AG04450 (cell line): Measurements from ENCODE around the gene DNAJC7. TPM values are rescaled to one million over a fixed set of nuclear protein-coding genes. Genes with fewer than 3 reads are reported as not detected.

Experiments
- CTCF ChIA-PET: fragments of 300-600, 350-600 bp; formaldehyde crosslinking; extraction: SDS; loops from one replicate; lab custom pipeline; 2022; ENCODE audit warnings: antibody characterized with exemption, inconsistent platforms; lab: Charles Lee
- POLR2A ChIA-PET: fragments of 350-600 bp; formaldehyde crosslinking; extraction: SDS; loops from one replicate; lab custom pipeline; 2021; ENCODE audit warnings: antibody characterized with exemption, inconsistent platforms; lab: Yijun Ruan, JAX
- DNase-seq: peaks from one replicate; pipeline ENCODE4 v3.0.0-alpha.2; 2011; ENCODE audit warnings: low read depth, low spot score
- H3K27ac ChIP-seq: one replicate; pipeline ENCODE4 v1.5.1; 2012; ENCODE audit warnings: low read depth, low read length, control low read depth
- H3K27me3 ChIP-seq: one replicate; pipeline ENCODE4 v1.6.0; 2012; ENCODE audit warnings: low read length; ENCODE audit not compliant: control insufficient read depth, insufficient read depth
- H3K4me3 ChIP-seq: 2 replicates; pipeline ENCODE4 v1.5.1; 2011; ENCODE audit warnings: mild to moderate bottlenecking, low read depth, low read length, control low read depth
- H3K9me3 ChIP-seq: 2 replicates; pipeline ENCODE4 v1.5.1; 2012; ENCODE audit warnings: low read length; ENCODE audit not compliant: control insufficient read depth, insufficient read depth
- polyA plus RNA-seq: library from polyadenylated mRNA; depleted of rRNA; stranded (reverse); fragments of >200 nt; gene quantifications from 2 replicates; pipeline ENCODE4 v1.2.3, GENCODE V29; 2011
- TF ChIP-seq, protein P1 (sequence below): IDR thresholded peaks from 2 replicates; pipeline ENCODE4 v1.5.1; 2011; ENCODE audit warnings: low read depth, low read length, control low read depth, inconsistent platforms

The DNAJC7 gene
- polyA plus RNA-seq, 1 experiment = 66.4 TPM

DNA sequence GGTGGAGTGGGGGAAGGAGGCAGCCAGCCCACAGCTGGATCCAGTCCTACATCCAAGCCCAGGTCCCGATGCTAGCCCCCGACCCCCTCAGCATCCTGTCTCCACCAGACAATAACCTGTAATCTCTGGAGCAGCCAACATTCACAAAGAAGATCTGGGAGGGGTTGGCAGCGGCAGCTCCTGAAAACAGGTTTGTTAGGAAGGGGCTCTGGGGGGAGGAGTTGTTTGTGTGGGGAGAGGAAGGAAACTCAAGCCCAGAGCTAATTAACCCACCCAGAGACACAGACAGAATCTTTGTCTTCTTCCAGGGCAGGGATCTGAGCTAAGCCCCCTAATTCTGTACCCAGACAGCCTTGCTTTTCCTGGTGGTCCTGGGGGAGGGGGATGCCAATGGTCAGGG is 37.8 kb upstream of the DNAJC7 start:
- no peak overlapping the region for H3K27ac ChIP-seq
- peaks cover 72% of the 10 kb centered on the region for H3K27me3 ChIP-seq
- POLR2A ChIA-PET = interaction anchor here (0.9 kb wide), 1 partner anchor 9 kb away, joined by 3 read pairs; no protein-coding TSS in a partner anchor
- no peak for DNase-seq
- 0 out of 2 replicates have a peak, but pooled peaks cover 4% of the 10 kb centered on the region for H3K9me3 ChIP-seq
- CTCF ChIA-PET = interaction anchor here (1.0 to 2.9 kb wide), 4 partner anchors 11 to 46 kb away, joined by 3 to 12 read pairs (median 4); partner anchors contain the start of gene NKIRAS2
- H3K4me3 ChIP-seq = no peak overlapping the region
- TF ChIP-seq, protein P1, sequence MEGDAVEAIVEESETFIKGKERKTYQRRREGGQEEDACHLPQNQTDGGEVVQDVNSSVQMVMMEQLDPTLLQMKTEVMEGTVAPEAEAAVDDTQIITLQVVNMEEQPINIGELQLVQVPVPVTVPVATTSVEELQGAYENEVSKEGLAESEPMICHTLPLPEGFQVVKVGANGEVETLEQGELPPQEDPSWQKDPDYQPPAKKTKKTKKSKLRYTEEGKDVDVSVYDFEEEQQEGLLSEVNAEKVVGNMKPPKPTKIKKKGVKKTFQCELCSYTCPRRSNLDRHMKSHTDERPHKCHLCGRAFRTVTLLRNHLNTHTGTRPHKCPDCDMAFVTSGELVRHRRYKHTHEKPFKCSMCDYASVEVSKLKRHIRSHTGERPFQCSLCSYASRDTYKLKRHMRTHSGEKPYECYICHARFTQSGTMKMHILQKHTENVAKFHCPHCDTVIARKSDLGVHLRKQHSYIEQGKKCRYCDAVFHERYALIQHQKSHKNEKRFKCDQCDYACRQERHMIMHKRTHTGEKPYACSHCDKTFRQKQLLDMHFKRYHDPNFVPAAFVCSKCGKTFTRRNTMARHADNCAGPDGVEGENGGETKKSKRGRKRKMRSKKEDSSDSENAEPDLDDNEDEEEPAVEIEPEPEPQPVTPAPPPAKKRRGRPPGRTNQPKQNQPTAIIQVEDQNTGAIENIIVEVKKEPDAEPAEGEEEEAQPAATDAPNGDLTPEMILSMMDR = no peak

DNA sequence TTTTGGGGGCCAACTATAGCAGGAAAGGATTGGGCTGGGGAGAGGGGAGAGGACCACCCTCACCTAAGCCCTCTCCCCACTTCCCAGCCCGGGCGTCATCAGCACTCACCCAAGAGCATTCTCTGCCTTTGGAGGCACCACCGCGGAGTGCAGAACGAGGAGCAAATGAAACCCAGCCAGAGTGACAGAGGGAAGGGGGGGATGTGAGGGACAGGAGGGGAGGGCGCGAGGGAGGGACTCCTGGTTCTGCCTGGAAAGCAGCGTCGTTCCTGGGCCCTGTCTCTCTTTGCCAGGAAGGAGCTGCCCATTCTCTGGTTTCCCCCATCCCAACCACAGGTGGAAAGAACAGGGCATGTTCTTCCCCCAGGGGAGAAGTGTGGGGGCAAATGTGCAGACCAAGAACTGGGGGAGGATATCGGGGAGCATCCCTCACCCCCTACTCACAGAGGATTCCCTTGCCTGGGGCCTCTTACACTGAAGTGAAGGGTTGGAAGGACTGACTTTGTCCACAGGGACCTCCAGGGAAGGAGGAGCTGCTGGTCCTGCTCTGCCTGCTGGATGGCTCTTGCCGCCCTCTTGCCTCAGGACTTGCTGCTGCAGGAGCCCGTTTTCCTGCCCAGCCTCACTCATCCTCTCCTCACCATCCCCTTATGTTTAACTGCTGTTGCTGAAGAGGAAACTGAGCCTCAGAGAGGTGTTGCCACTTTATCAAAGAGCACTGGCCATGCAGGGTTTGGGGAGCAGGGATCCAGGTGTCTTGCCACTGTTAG is 36.7 kb upstream of the DNAJC7 start:
- ChIA-PET CTCF (interaction anchor here (1.0 to 2.9 kb wide), 3 partner anchors 12 to 48 kb away, joined by 3 to 12 read pairs (median 5); no protein-coding TSS in a partner anchor), POLR2A (interaction anchor here (0.6 kb wide), 1 partner anchor 67 kb away, joined by 5 read pairs; no protein-coding TSS in a partner anchor)
- no peak overlapping the region for H3K27ac ChIP-seq
- DNase-seq = no peak
- H3K27me3 ChIP-seq = peaks cover 75% of the 10 kb centered on the region
- 0 out of 2 replicates have a peak, but pooled peaks cover 4% of the 10 kb centered on the region for H3K9me3 ChIP-seq
- no peak overlapping the region for H3K4me3 ChIP-seq
- TF ChIP-seq, protein P1 = no peak

DNA sequence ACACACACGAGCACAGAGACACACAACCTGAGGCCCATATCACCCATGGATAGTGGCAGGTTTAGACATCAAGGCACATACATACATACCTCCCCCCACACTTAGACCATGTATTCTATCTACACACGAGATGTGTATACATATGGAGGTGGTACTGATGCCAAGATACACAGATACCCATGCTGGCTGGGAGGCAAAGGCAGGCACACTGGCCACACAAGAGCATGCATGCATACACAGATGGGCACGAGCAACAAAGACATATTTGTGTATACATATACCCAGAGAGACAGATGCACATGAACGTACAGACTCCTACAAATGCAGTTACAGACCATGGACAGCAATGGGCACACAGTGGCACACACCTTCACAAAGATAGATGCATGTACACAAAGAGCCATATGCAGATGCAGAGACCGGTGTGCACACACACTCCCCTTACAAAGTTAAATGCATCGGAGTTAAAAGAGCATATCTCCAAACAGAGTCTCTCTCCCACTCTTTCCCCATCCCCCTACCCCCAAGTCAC is 35.2 kb upstream of the DNAJC7 start:
- no peak overlapping the region for H3K4me3 ChIP-seq
- ChIA-PET POLR2A (no interaction called here), CTCF (no interaction called here)
- 0 out of 2 replicates have a peak, but pooled peaks cover 4% of the 10 kb centered on the region for H3K9me3 ChIP-seq
- TF ChIP-seq, protein P1 = no peak
- no peak for DNase-seq
- no peak overlapping the region for H3K27ac ChIP-seq
- peaks cover 73% of the 10 kb centered on the region for H3K27me3 ChIP-seq

DNA sequence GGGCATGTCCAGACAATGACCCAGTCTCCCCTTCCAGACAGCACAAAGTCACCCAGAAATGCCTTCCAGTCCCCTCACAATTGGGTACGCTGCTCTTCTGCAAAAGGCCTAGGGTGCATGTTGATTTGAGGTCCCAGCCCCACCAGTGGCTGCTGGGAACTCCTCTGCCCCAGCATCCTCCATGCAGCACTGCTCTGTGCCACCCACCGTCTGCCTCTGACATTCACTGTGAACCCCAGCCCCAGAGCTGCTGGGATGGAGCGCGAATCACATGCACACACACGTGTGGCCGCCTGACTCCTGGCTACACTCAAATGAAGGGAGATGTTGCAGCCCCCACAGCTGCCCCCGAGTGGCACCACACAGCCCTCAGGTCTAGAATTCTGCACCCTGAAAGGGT is 34.4 kb upstream of the DNAJC7 start:
- Histone ChIP-seq H3K9me3 (0 out of 2 replicates have a peak, but pooled peaks cover 4% of the 10 kb centered on the region), H3K27me3 (peaks cover 70% of the 10 kb centered on the region), H3K4me3 (no peak overlapping the region), H3K27ac (no peak overlapping the region)
- TF ChIP-seq, protein P1 = no peak
- DNase-seq = no peak
- POLR2A ChIA-PET = no interaction called here
- CTCF ChIA-PET = interaction anchor here (0.8 to 0.9 kb wide), 2 partner anchors 15 to 27 kb away, joined by 3 to 4 read pairs; no protein-coding TSS in a partner anchor
